ENCODE results near the gene CMTM5.

The CMTM5 gene

GRCh38 chr14:23428686-23429495 lies 52.0 kb downstream of the CMTM5 start:
- Mint-ChIP-seq H3K4me3 (no peak overlapping the region), H3K4me1 (ENCODE audit: low read depth in 2 of 2) (no peaks in the 10 kb centered on the region), H3K36me3 (ENCODE audit: insufficient read depth) (peaks cover 3% of the 10 kb centered on the region), H3K27ac (no peak overlapping the region), H3K9me3 (no peaks in the 10 kb centered on the region), H3K27me3 (peaks cover 23 to 54% of the 10 kb centered on the region in 2 donors)
- ATAC-seq (replicated peaks) (no peak), DNase-seq (no peak)
